Trophoblast cell (in vitro differentiated cells and primary cell): ENCODE results near the gene TRIM29.

Experiments
- DNase-seq, 2 donors: peaks; one replicate each; pipeline ENCODE4 v3.0.0-alpha.2; 2016
- H2AFZ ChIP-seq: 2 replicates; pipeline ENCODE4 v1.6.1; 2013; ENCODE audit warnings: low read length, moderate library complexity, mild to moderate bottlenecking; ENCODE audit not compliant: insufficient read depth, poor library complexity
- H2AK5ac ChIP-seq: 2 replicates; pipeline ENCODE4 v1.6.1; 2013; ENCODE audit warnings: mild to moderate bottlenecking, low read length
- H2BK120ac ChIP-seq: 2 replicates; pipeline ENCODE4 v1.6.1; 2013; ENCODE audit warnings: low read length, mild to moderate bottlenecking, moderate library complexity; ENCODE audit not compliant: insufficient read depth, poor library complexity
- H2BK12ac ChIP-seq: 2 replicates; pipeline ENCODE4 v1.6.1; 2013; ENCODE audit warnings: mild to moderate bottlenecking, low read length, moderate library complexity
- H2BK5ac ChIP-seq: 2 replicates; pipeline ENCODE4 v1.6.1; 2013; ENCODE audit warnings: low read length, low read depth, moderate library complexity, mild to moderate bottlenecking; ENCODE audit not compliant: poor library complexity
- H3K14ac ChIP-seq: 2 replicates; pipeline ENCODE4 v1.6.1; 2013; ENCODE audit warnings: mild to moderate bottlenecking, low read length
- H3K18ac ChIP-seq: 2 replicates; pipeline ENCODE4 v1.6.1; 2013; ENCODE audit warnings: mild to moderate bottlenecking, low read length
- H3K23ac ChIP-seq: 2 replicates; pipeline ENCODE4 v1.6.1; 2013; ENCODE audit warnings: low read length
- H3K27ac ChIP-seq: 2 replicates; pipeline ENCODE4 v1.5.1; 2013; ENCODE audit warnings: low read depth, mild to moderate bottlenecking, inconsistent platforms, low read length, moderate library complexity
- H3K27me3 ChIP-seq: 2 replicates; pipeline ENCODE4 v1.6.1; 2013; ENCODE audit warnings: inconsistent platforms, mild to moderate bottlenecking, low read length, moderate library complexity; ENCODE audit not compliant: insufficient read depth
- H3K36me3 ChIP-seq, 2 experiments: 1 replicate in 1 of 2; 2 replicates in 1 of 2; pipeline ENCODE4 v1.6.1; 2013; ENCODE audit warnings: low read length in 2 of 2, mild to moderate bottlenecking in 2 of 2, moderate library complexity in 1 of 2; ENCODE audit not compliant: insufficient read depth in 2 of 2, control insufficient read depth in 1 of 2
- H3K4ac ChIP-seq: 2 replicates; pipeline ENCODE4 v1.6.1; 2013; ENCODE audit warnings: low read depth, mild to moderate bottlenecking, low read length, moderate library complexity
- H3K4me1 ChIP-seq, 2 experiments: 1 replicate in 1 of 2; 2 replicates in 1 of 2; pipeline ENCODE4 v1.6.1; 2013; ENCODE audit warnings: low read length in 2 of 2, mild to moderate bottlenecking in 2 of 2, moderate library complexity in 1 of 2; ENCODE audit not compliant: insufficient read depth in 2 of 2, control insufficient read depth in 1 of 2
- H3K4me2 ChIP-seq: 2 replicates; pipeline ENCODE4 v1.6.1; 2013; ENCODE audit warnings: inconsistent platforms, mild to moderate bottlenecking, low read length, moderate library complexity
- H3K4me3 ChIP-seq: 2 replicates; pipeline ENCODE4 v1.5.1; 2013; ENCODE audit warnings: mild to moderate bottlenecking, low read depth, low read length, inconsistent platforms
- H3K79me1 ChIP-seq: one replicate; pipeline ENCODE4 v1.6.1; 2013; ENCODE audit warnings: low read length
- H3K79me2 ChIP-seq: 2 replicates; pipeline ENCODE4 v1.6.1; 2013; ENCODE audit warnings: low read length, mild to moderate bottlenecking; ENCODE audit not compliant: control insufficient read depth, insufficient read depth, poor library complexity
- H3K9ac ChIP-seq: 2 replicates; pipeline ENCODE4 v1.6.1; 2013; ENCODE audit warnings: mild to moderate bottlenecking, low read length
- H3K9me3 ChIP-seq: 2 replicates; pipeline ENCODE4 v1.6.1; 2013; ENCODE audit warnings: low read depth, mild to moderate bottlenecking, control low read depth, inconsistent platforms, low read length; ENCODE audit not compliant: insufficient read depth
- H4K12ac ChIP-seq: 2 replicates; pipeline ENCODE4 v1.6.1; 2013; ENCODE audit warnings: low read depth, mild to moderate bottlenecking, low read length, moderate library complexity
- H4K8ac ChIP-seq: 2 replicates; pipeline ENCODE4 v1.6.1; 2013; ENCODE audit warnings: low read depth, mild to moderate bottlenecking, low read length, moderate library complexity
- H4K91ac ChIP-seq: one replicate; pipeline ENCODE4 v1.6.1; 2013; ENCODE audit warnings: low read depth, mild to moderate bottlenecking, low read length, moderate library complexity
- WGBS: extraction: QIAGEN DNeasy Blood & Tissue Kit; methylation state at CpG from one replicate; pipeline ENCODE4 v1.1.7; 2013; ENCODE audit warnings: missing lambda C conversion rate; ENCODE audit not compliant: insufficient read length, insufficient coverage; ENCODE audit errors: extremely low coverage; 5-methylcytosine and 5-hydroxymethylcytosine counted together

Gene TRIM29

GRCh38 chr11:120142441-120143100 lies 4.7 kb upstream of the TRIM29 start:
- DNase-seq, result no peak
- Histone ChIP-seq H4K8ac (no peak overlapping the region), H2BK5ac (no peak overlapping the region), H3K27me3 (no peaks in the 10 kb centered on the region), H3K18ac (no peak overlapping the region), H3K9ac (no peak overlapping the region), H2BK120ac (no peak overlapping the region), H3K14ac (no peak overlapping the region), H3K4me2 (no peak overlapping the region), H2AK5ac (no peak overlapping the region), H2AFZ (no peak overlapping the region), H3K79me1 (no peaks in the 10 kb centered on the region), H3K4me1 (peaks cover 2 to 3% of the 10 kb centered on the region in 2 experiments), H3K4me3 (no peak overlapping the region), H3K4ac (no peak overlapping the region), H3K36me3 (no peaks in the 10 kb centered on the region), H4K12ac (no peak overlapping the region), H3K79me2 (no peaks in the 10 kb centered on the region), H3K27ac (no peak overlapping the region), H3K23ac (no peak overlapping the region), H3K9me3 (no peaks in the 10 kb centered on the region), H2BK12ac (no peak overlapping the region), H4K91ac (no peak overlapping the region)
- no CpG with 5 or more reads among the region's 9 CpGs for WGBS

- Histone ChIP-seq H3K27ac (no peak overlapping the region), H2AK5ac (no peak overlapping the region), H3K79me2 (no peaks in the 10 kb centered on the region), H3K14ac (no peak overlapping the region), H3K4me3 (no peak overlapping the region), H3K23ac (no peak overlapping the region), H2AFZ (no peak overlapping the region), H3K9ac (no peak overlapping the region), H3K4me2 (no peak overlapping the region), H3K4me1 (peaks cover 2 to 3% of the 10 kb centered on the region in 2 experiments), H3K9me3 (no peaks in the 10 kb centered on the region), H2BK120ac (no peak overlapping the region), H2BK12ac (no peak overlapping the region), H4K91ac (no peak overlapping the region), H4K8ac (no peak overlapping the region), H3K27me3 (no peaks in the 10 kb centered on the region), H3K79me1 (no peaks in the 10 kb centered on the region), H2BK5ac (no peak overlapping the region), H3K18ac (no peak overlapping the region), H3K36me3 (no peaks in the 10 kb centered on the region), H4K12ac (no peak overlapping the region), H3K4ac (no peak overlapping the region)
- no CpG with 5 or more reads among the region's 5 CpGs for WGBS
- no peak for DNase-seq
Measured at GRCh38 chr11:120141768-120142423, 4.0 kb upstream of the TRIM29 start.

- H3K27me3 ChIP-seq, result no peaks in the 10 kb centered on the region
- no peak for DNase-seq
- H3K9me3 ChIP-seq, result no peaks in the 10 kb centered on the region
- H3K4ac ChIP-seq, result no peak overlapping the region
- peaks cover 2 to 3% of the 10 kb centered on the region in 2 experiments for H3K4me1 ChIP-seq
- H4K91ac ChIP-seq, result no peak overlapping the region
- no peak overlapping the region for H4K12ac ChIP-seq
- H3K36me3 ChIP-seq, result no peaks in the 10 kb centered on the region
- WGBS, result no CpG with 5 or more reads among the region's 5 CpGs
- no peak overlapping the region for H2BK5ac ChIP-seq
- no peak overlapping the region for H2BK12ac ChIP-seq
- H3K9ac ChIP-seq, result no peak overlapping the region
- no peaks in the 10 kb centered on the region for H3K79me1 ChIP-seq
- H2AK5ac ChIP-seq, result no peak overlapping the region
- no peak overlapping the region for H3K4me3 ChIP-seq
- H4K8ac ChIP-seq, result no peak overlapping the region
- H3K18ac ChIP-seq, result no peak overlapping the region
- no peak overlapping the region for H2AFZ ChIP-seq
- H3K14ac ChIP-seq, result no peak overlapping the region
- no peak overlapping the region for H2BK120ac ChIP-seq
- no peaks in the 10 kb centered on the region for H3K79me2 ChIP-seq
- H3K23ac ChIP-seq, result no peak overlapping the region
- H3K27ac ChIP-seq, result no peak overlapping the region
- H3K4me2 ChIP-seq, result no peak overlapping the region
Measured at GRCh38 chr11:120141113-120141767, 3.3 kb upstream of the TRIM29 start.

- no peak overlapping the region for H3K27ac ChIP-seq
- no peak overlapping the region for H4K91ac ChIP-seq
- H2AFZ ChIP-seq, result no peak overlapping the region
- no peak overlapping the region for H3K18ac ChIP-seq
- H3K23ac ChIP-seq, result no peak overlapping the region
- H3K14ac ChIP-seq, result no peak overlapping the region
- DNase-seq, result no peak
- no peaks in the 10 kb centered on the region for H3K27me3 ChIP-seq
- H3K4me2 ChIP-seq, result no peak overlapping the region
- no peaks in the 10 kb centered on the region for H3K79me2 ChIP-seq
- H2BK120ac ChIP-seq, result no peak overlapping the region
- H2BK12ac ChIP-seq, result no peak overlapping the region
- no peak overlapping the region for H4K8ac ChIP-seq
- no peak overlapping the region for H3K4ac ChIP-seq
- H2AK5ac ChIP-seq, result no peak overlapping the region
- H3K79me1 ChIP-seq, result no peaks in the 10 kb centered on the region
- H3K9ac ChIP-seq, result no peak overlapping the region
- no peak overlapping the region for H4K12ac ChIP-seq
- WGBS, result no CpG with 5 or more reads among the region's 8 CpGs
- H3K4me1 ChIP-seq, result peaks cover 2 to 3% of the 10 kb centered on the region in 2 experiments
- H2BK5ac ChIP-seq, result no peak overlapping the region
- no peak overlapping the region for H3K4me3 ChIP-seq
- H3K9me3 ChIP-seq, result no peaks in the 10 kb centered on the region
- H3K36me3 ChIP-seq, result no peaks in the 10 kb centered on the region
Measured at GRCh38 chr11:120139316-120140069, 1.6 kb upstream of the TRIM29 start.
